Fibroblast of lung (primary cell): ENCODE measurements around the gene CALB2. TPM values are rescaled to one million over a fixed set of nuclear protein-coding genes. Genes with fewer than 3 reads are reported as not detected.

Source experiments
- DNase-seq, 2 donors: peaks; one replicate each; pipeline versions ENCODE4 v3.0.0 to v3.0.0-alpha.2; 2010; ENCODE audit warnings: low read depth in 2 of 2
- H2AFZ ChIP-seq: 2 replicates; pipeline ENCODE4 v1.5.1; 2012; ENCODE audit warnings: low read length, control low read depth, inconsistent platforms
- H3K27ac ChIP-seq: 2 replicates; pipeline ENCODE4 v1.5.1; 2011; ENCODE audit warnings: low read length, control low read depth; ENCODE audit not compliant: insufficient read depth
- H3K27me3 ChIP-seq: 2 replicates; pipeline ENCODE4 v1.5.1; 2011; ENCODE audit warnings: mild to moderate bottlenecking, low read length; ENCODE audit not compliant: control insufficient read depth, insufficient read depth
- H3K36me3 ChIP-seq: 2 replicates; pipeline ENCODE4 v1.5.1; 2011; ENCODE audit warnings: low read length; ENCODE audit not compliant: control insufficient read depth, insufficient read depth
- H3K4me1 ChIP-seq: 2 replicates; pipeline ENCODE4 v1.5.1; 2011; ENCODE audit warnings: low read length; ENCODE audit not compliant: control insufficient read depth, insufficient read depth; ENCODE audit errors: extremely low read depth
- H3K4me2 ChIP-seq: 2 replicates; pipeline ENCODE4 v1.5.1; 2011; ENCODE audit warnings: low read length, control low read depth; ENCODE audit not compliant: insufficient read depth; ENCODE audit errors: extremely low read depth
- H3K4me3 ChIP-seq, 4 experiments: fragments of 200-600 bp in 1 of 4; sonication (generic) in 1 of 4; replicated peaks in 1 of 4; 2 replicates each; pipeline ENCODE4 v1.5.1; 2011 to 2016; ENCODE audit warnings: low read length in 4 of 4, low read depth in 3 of 4, mild to moderate bottlenecking in 3 of 4, control low read depth in 2 of 4, inconsistent platforms in 1 of 4, mixed read lengths in 1 of 4; ENCODE audit not compliant: insufficient read depth in 1 of 4; ENCODE audit errors: control extremely low read depth in 1 of 4
- H3K79me2 ChIP-seq: 2 replicates; pipeline ENCODE4 v1.5.1; 2012; ENCODE audit warnings: mild to moderate bottlenecking, low read length, inconsistent platforms; ENCODE audit not compliant: control insufficient read depth, insufficient read depth
- H3K9ac ChIP-seq: 2 replicates; pipeline ENCODE4 v1.5.1; 2011; ENCODE audit warnings: mild to moderate bottlenecking, low read length, control low read depth; ENCODE audit not compliant: insufficient read depth
- H3K9me3 ChIP-seq: 2 replicates; pipeline ENCODE4 v1.5.1; 2012; ENCODE audit warnings: low read depth, low read length; ENCODE audit not compliant: control insufficient read depth, insufficient read depth
- H4K20me1 ChIP-seq: 2 replicates; pipeline ENCODE4 v1.5.1; 2011; ENCODE audit warnings: low read length; ENCODE audit not compliant: control insufficient read depth, insufficient read depth; ENCODE audit errors: extremely low read depth
- EZH2 ChIP-seq: IDR thresholded peaks from 2 replicates; pipeline ENCODE4 v1.5.1; 2012; ENCODE audit warnings: low read length, control low read depth, mild to moderate bottlenecking; ENCODE audit errors: missing control alignments
- polyA plus RNA-seq, 2 donors: library from polyadenylated mRNA; depleted of rRNA in 1 of 2; stranded (reverse) in 1 of 2; unstranded in 1 of 2; fragments of >200 nt; gene quantifications; 2 replicates each; pipeline ENCODE4 v1.2.1, GENCODE V29; 2011 to 2012; ENCODE audit warnings: missing spikeins in 1 of 2
- total RNA-seq: library from RNA; depleted of rRNA; stranded (reverse); fragments of >200 nt; gene quantifications from 2 replicates; pipeline ENCODE4 v1.2.1, GENCODE V29; 2014
- TF ChIP-seq, protein P1 (sequence below), 2 donors: IDR thresholded peaks in 1 of 2; conservative IDR thresholded peaks in 1 of 2; 1 replicate in 1 of 2; 2 replicates in 1 of 2; pipeline ENCODE4 v1.5.1; 2011 to 2012; ENCODE audit warnings: low read length in 2 of 2, control low read depth in 1 of 2, inconsistent platforms in 1 of 2, low read depth in 1 of 2, mild to moderate bottlenecking in 1 of 2

The CALB2 gene
- total and polyA plus RNA-seq, 2 donors (not counting 1 experiment from before 2014, with no cell fraction given), result 0.58 to 1.3 TPM

- H3K27me3 ChIP-seq, result peaks cover 12% of the 10 kb centered on the region
- H3K9me3 ChIP-seq, result no peaks in the 10 kb centered on the region
- TF ChIP-seq, protein P1, sequence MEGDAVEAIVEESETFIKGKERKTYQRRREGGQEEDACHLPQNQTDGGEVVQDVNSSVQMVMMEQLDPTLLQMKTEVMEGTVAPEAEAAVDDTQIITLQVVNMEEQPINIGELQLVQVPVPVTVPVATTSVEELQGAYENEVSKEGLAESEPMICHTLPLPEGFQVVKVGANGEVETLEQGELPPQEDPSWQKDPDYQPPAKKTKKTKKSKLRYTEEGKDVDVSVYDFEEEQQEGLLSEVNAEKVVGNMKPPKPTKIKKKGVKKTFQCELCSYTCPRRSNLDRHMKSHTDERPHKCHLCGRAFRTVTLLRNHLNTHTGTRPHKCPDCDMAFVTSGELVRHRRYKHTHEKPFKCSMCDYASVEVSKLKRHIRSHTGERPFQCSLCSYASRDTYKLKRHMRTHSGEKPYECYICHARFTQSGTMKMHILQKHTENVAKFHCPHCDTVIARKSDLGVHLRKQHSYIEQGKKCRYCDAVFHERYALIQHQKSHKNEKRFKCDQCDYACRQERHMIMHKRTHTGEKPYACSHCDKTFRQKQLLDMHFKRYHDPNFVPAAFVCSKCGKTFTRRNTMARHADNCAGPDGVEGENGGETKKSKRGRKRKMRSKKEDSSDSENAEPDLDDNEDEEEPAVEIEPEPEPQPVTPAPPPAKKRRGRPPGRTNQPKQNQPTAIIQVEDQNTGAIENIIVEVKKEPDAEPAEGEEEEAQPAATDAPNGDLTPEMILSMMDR (conservative IDR thresholded peaks at IDR 0.05 in 1 of 2, IDR thresholded peaks at IDR 0.05 in 1 of 2; ENCODE audit: low read depth in 1 of 2, low read length in 2 of 2), result no peak
- no peak for TF ChIP-seq EZH2
- H3K4me3 ChIP-seq, result no peak overlapping the region
- H3K27ac ChIP-seq, result no peak overlapping the region
- H3K4me2 ChIP-seq, result no peak overlapping the region
- no peaks in the 10 kb centered on the region for H3K4me1 ChIP-seq
- no peak overlapping the region for H2AFZ ChIP-seq
- DNase-seq, result no peak
- no peak overlapping the region for H3K9ac ChIP-seq
- no peaks in the 10 kb centered on the region for H3K79me2 ChIP-seq
- H4K20me1 ChIP-seq, result no peaks in the 10 kb centered on the region
- H3K36me3 ChIP-seq, result no peaks in the 10 kb centered on the region
Measured at GRCh38 chr16:71350821-71351557, 7.5 kb upstream of the CALB2 start.

DNA sequence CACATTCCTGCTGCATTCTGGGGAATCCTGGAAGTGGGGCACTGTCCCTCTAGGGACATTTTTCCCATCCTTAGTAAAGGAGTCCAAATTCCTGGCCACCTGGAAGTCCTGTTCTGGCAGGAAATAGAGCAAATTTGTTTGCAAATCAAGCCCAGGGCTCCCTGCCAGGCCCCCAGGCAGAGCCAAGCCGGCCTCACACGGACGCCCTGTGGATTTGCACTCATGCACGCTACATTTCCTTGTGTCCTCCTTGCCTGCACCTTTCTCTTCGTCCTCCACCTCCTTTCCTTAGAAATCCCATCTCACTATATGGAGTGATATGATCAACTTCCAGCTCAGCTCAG is 7.0 kb upstream of the CALB2 start:
- Histone ChIP-seq H3K36me3 (no peaks in the 10 kb centered on the region), H3K4me2 (no peak overlapping the region), H3K27ac (no peak overlapping the region), H3K4me1 (no peaks in the 10 kb centered on the region), H3K9me3 (no peaks in the 10 kb centered on the region), H3K4me3 (no peak overlapping the region), H3K9ac (no peak overlapping the region), H4K20me1 (no peaks in the 10 kb centered on the region), H3K79me2 (no peaks in the 10 kb centered on the region), H2AFZ (no peak overlapping the region), H3K27me3 (peaks cover 12% of the 10 kb centered on the region)
- DNase-seq, result no peak
- TF ChIP-seq, protein P1 (conservative IDR thresholded peaks at IDR 0.05 in 1 of 2, IDR thresholded peaks at IDR 0.05 in 1 of 2; ENCODE audit: low read depth in 1 of 2, low read length in 2 of 2), result no peak
- no peak for TF ChIP-seq EZH2

- Histone ChIP-seq H3K36me3 (no peaks in the 10 kb centered on the region), H3K9ac (no peak overlapping the region), H3K27me3 (peaks cover 12% of the 10 kb centered on the region), H3K4me2 (no peak overlapping the region), H3K9me3 (no peaks in the 10 kb centered on the region), H3K4me1 (no peaks in the 10 kb centered on the region), H2AFZ (no peak overlapping the region), H3K27ac (no peak overlapping the region), H3K79me2 (no peaks in the 10 kb centered on the region), H3K4me3 (no peak overlapping the region), H4K20me1 (no peaks in the 10 kb centered on the region)
- no peak for DNase-seq
- TF ChIP-seq EZH2, result no peak
- TF ChIP-seq, protein P1 (conservative IDR thresholded peaks at IDR 0.05 in 1 of 2, IDR thresholded peaks at IDR 0.05 in 1 of 2; ENCODE audit: low read depth in 1 of 2, low read length in 2 of 2), result no peak
Measured at GRCh38 chr16:71352466-71352865, 6.1 kb upstream of the CALB2 start.
